Activated CD4-positive, alpha-beta T cell treated with anti-CD3 and anti-CD28 coated beads for 24 hours (primary cell): ENCODE measurements around the gene FRMD4B.
"Not testable (repeated sequence)": the region's sequence is repeated elsewhere in the genome, so short reads cannot be mapped to it uniquely, and the experiment has no call there.

ENCODE experiments used
- DNase-seq, 2 donors: peaks; one replicate each; pipeline ENCODE4 v3.0.0-alpha.2; 2020; ENCODE audit warnings: low read depth in 2 of 2

FRMD4B gene

GRCh38 chr3:69283913-69284611 lies 101.8 kb downstream of the FRMD4B start:
- DNase-seq, result no peak

GRCh38 chr3:69283496-69283895 lies 102.4 kb downstream of the FRMD4B start:
- no peak for DNase-seq

- DNase-seq, result peak; percentile 50 to 62
Observed at GRCh38 chr3:69282181-69282580, 103.7 kb downstream of the FRMD4B start.

- DNase-seq, result not testable (repeated sequence)
Observed at GRCh38 chr3:69277403-69277802, 108.5 kb downstream of the FRMD4B start.

- no peak for DNase-seq
Observed at GRCh38 chr3:69276884-69277283, 109.0 kb downstream of the FRMD4B start.

GRCh38 chr3:69276191-69276590 lies 109.7 kb downstream of the FRMD4B start:
- DNase-seq, result not testable (repeated sequence)

- no peak for DNase-seq
Observed at GRCh38 chr3:69273896-69274295, 112.0 kb downstream of the FRMD4B start.

- no peak for DNase-seq
Observed at GRCh38 chr3:69272556-69272955, 113.3 kb downstream of the FRMD4B start.

GRCh38 chr3:69271098-69271497 lies 114.8 kb downstream of the FRMD4B start:
- no peak for DNase-seq

GRCh38 chr3:69266585-69266984 lies 119.3 kb downstream of the FRMD4B start:
- DNase-seq, result no peak

GRCh38 chr3:69266071-69266470 lies 119.8 kb downstream of the FRMD4B start:
- not testable (repeated sequence) for DNase-seq

- DNase-seq, result not testable (repeated sequence)
Observed at GRCh38 chr3:69260843-69261405, 125.0 kb downstream of the FRMD4B start.

- no peak for DNase-seq
Observed at GRCh38 chr3:69260216-69260787, 125.6 kb downstream of the FRMD4B start.

- no peak for DNase-seq
Observed at GRCh38 chr3:69259125-69259524, 126.8 kb downstream of the FRMD4B start.

GRCh38 chr3:69255928-69256327 lies 130.0 kb downstream of the FRMD4B start:
- DNase-seq, result no peak

GRCh38 chr3:69254351-69254750 lies 131.5 kb downstream of the FRMD4B start:
- no peak for DNase-seq

- DNase-seq, result no peak
Observed at GRCh38 chr3:69252631-69253030, 133.3 kb downstream of the FRMD4B start.

- no peak for DNase-seq
Observed at GRCh38 chr3:69252141-69252540, 133.7 kb downstream of the FRMD4B start.

- DNase-seq, result no peak
Observed at GRCh38 chr3:69251078-69251805, 134.6 kb downstream of the FRMD4B start.

- peak; percentile 31 to 49 for DNase-seq
Observed at GRCh38 chr3:69250014-69250413, 135.9 kb downstream of the FRMD4B start.

- DNase-seq, result no peak
Observed at GRCh38 chr3:69249001-69249400, 136.9 kb downstream of the FRMD4B start.

- DNase-seq, result no peak
Observed at GRCh38 chr3:69248436-69248835, 137.5 kb downstream of the FRMD4B start.

- no peak for DNase-seq
Observed at GRCh38 chr3:69246612-69247011, 139.3 kb downstream of the FRMD4B start.
